Neural progenitor cell (in vitro differentiated cells): ENCODE results near the gene GFOD1.

Experiments
- CTCF ChIP-seq: fragments of 200-600 bp; sonication (generic); IDR thresholded peaks from 2 replicates; pipeline ENCODE4 v1.5.1; 2017; ENCODE audit warnings: antibody characterized with exemption, mild to moderate bottlenecking
- EZH2 ChIP-seq: fragments of 200-600 bp; sonication (generic); IDR thresholded peaks from 2 replicates; pipeline ENCODE4 v1.6.1; 2017; ENCODE audit warnings: antibody characterized with exemption, mild to moderate bottlenecking, moderate library complexity

DNA sequence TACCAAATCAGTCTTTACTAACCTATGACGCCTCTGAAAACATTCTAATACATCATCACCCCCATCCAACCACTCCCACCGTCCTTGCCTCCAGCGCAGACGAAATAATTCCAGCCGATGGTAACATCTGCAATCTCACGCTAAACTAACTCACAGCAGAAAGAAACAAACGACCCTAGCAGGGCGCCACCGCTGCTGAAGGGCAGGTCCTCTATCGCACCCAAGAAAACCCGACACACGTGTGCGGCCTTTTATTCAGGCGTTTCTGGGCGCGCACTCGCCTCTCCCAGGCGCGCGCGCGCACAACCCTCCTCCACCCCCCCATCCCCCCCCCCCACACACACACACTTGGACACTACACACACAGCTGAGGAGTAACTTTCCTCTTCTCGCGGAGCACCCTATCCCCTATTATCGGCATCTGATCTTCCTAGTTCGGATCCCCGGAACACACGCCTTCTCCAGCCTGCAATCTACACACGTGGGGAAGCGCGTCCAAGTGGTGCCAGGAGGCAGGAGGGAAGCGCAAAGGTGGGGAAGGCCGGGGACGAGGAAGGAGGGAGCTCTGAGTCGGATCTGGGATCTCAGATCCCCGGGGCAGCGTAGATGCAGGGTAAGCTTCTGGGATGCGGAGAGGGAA is 1.4 kb downstream of the GFOD1 start:
- TF ChIP-seq CTCF: no peak
- TF ChIP-seq EZH2: peak; percentile 36
